AG09319 (cell line): ENCODE results near the gene MBD4.
"Not testable (repeated sequence)": the region's sequence is repeated elsewhere in the genome, so short reads cannot be mapped to it uniquely, and the experiment has no call there.

Source experiments
- DNase-seq: peaks from one replicate; pipeline ENCODE4 v3.0.0-alpha.2; 2010; ENCODE audit warnings: low read depth; ENCODE audit errors: extremely low read depth
- TF ChIP-seq, protein P1 (sequence below): IDR thresholded peaks from 2 replicates; pipeline ENCODE4 v1.5.1; 2011; ENCODE audit warnings: low read depth, mild to moderate bottlenecking, inconsistent platforms, low read length, moderate library complexity

MBD4 gene

DNA sequence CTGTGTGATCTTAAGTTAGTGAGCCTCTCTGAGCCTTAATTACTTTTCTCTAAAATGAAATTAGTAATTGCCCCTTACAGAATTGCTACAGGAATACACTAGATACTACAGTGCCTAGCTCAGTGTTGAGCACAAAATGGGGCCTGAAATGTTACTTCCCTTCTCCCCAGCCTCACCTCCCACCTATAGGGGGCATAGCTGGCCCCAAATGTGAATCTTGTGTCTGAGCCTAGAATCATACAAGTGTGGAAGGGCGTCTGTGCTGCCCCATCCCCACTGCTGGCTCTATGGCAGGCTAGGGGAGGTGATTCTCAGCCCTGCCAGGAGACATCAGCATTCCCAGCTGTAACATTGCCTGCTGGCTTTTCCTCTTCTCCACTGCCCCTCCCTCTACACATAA, 43.0 kb upstream of the MBD4 start:
- no peak for DNase-seq
- TF ChIP-seq, protein P1, sequence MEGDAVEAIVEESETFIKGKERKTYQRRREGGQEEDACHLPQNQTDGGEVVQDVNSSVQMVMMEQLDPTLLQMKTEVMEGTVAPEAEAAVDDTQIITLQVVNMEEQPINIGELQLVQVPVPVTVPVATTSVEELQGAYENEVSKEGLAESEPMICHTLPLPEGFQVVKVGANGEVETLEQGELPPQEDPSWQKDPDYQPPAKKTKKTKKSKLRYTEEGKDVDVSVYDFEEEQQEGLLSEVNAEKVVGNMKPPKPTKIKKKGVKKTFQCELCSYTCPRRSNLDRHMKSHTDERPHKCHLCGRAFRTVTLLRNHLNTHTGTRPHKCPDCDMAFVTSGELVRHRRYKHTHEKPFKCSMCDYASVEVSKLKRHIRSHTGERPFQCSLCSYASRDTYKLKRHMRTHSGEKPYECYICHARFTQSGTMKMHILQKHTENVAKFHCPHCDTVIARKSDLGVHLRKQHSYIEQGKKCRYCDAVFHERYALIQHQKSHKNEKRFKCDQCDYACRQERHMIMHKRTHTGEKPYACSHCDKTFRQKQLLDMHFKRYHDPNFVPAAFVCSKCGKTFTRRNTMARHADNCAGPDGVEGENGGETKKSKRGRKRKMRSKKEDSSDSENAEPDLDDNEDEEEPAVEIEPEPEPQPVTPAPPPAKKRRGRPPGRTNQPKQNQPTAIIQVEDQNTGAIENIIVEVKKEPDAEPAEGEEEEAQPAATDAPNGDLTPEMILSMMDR, result no peak; the same call in 1 of the 2 replicates

DNA sequence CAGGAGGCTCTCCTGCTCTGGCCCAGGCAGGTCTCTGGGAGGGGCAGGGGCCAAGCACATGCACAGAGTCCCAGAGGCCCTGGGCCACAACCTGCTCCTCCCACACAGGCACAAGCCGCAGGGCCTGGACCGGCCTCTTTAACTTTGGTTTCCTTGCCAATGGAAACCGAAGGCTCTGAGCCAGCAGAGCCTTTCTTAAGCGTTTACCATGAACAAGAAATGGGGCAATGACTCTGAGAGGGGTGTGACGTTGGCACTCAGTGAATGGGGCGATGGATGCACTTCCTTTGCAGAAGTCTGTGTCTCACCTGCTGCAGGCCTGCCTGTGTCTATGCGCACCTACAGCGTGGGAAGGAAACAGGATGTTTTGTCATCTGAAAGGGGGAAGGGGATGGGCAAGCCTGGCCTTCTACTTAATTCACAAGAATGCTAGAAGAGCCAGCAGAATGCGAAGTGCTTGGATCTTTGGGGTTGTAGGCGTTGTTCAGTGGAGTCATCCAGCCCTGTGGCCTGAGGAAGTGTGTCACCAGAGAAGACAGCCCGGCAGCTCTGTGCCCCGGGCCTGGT, 42.1 kb upstream of the MBD4 start:
- TF ChIP-seq, protein P1, result no peak
- DNase-seq, result no peak

DNA sequence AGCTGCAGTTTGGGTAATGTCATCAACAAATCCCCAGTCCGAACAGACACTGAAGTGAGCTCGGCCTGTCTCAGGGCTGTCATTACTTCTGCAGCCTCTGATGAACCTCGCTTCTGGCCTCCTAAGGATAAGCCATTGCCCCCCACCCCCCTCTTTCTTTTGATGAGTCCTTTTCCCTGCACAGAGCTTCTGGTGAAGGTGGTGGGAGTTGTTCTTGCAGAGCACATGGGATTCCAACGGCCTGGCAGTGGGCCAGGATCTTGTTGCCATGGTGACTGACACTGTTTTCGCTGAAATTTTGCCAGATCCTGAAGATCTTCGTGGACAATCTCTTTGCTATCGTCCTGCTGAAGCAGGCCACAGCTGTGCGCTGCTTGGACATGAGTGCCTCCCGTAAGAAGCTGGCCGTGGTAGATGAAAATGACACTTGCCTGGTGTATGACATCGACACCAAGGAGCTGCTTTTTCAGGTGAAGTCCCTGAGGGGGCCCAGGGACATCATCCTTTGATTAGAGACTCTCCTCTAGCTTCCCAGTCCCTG, 41.5 kb upstream of the MBD4 start:
- not testable (repeated sequence) for DNase-seq

DNA sequence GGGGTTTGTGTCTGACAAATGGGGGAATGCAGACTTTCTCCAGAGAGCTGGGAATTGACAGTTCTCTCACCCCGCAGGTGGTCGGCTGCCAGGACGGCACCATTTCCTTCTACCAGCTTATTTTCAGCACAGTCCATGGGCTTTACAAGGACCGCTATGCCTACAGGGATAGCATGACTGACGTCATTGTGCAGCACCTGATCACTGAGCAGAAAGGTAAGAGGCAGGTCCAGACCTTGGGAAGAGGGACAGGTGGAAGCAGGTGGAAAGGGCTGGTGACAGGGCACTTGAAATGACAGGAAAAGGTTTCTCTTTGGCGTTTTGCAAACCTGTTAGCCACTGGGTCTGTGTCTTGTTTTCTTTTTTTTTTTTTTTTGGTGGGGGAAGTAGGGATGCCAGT, 36.8 kb upstream of the MBD4 start:
- TF ChIP-seq, protein P1, result no peak
- DNase-seq, result no peak

DNA sequence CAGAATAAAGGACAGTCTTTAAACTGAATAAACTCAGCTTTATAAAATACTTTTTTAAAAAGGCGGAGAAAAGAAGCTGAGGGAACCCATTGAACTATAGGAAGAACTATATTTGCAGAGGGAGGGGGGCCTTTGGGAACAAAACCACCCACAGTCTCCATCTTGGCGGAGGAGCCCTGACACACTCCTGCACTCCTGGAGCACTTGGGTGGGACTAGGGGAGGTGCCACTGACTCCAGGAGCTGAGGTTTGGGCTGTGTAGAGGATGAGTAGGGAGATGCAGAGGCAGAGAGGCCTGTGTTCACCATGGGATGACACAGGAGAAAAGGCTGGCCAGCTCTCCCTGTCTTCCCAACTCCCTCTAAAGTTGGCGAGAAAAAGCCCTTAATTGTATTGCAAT, 36.1 kb upstream of the MBD4 start:
- no peak for DNase-seq
- TF ChIP-seq, protein P1, result no peak

DNA sequence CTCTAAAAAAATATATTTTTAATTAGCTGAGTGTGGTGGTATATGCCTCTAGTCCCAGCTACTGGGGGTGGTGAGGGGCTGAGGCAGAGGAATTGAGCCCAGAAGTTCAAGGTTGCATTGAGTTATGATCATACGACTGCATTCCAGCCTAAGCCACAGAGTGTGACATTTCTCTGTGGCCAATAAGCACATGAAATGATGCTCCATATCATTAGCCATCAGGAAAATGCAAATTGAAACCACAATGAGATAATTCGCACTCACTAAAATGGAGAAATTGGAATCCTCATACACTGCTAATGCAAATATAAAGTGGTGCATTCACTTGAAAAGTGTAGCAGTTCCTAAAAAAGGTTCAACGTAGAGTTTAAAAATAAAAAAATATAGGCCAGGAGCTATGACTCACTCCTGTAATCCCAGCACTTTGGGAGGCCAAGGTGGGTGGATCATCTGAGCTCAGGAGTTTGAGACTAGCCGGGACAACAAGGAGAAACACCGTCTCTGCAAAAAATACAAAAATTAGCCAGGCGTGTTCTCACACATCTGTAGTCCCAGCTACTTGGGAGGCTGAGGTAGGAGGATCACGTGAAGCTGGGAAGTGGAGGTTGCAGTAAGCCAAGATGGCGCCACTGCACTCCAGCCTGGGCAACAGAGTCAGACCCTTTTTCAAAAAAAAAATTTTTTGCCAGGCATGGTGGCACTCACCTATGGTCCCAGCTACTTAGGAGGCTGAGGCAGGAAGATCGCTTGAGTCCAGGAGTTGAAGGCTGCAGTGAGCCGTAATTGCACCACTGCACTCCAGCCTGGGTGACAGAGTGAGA, 35.4 kb upstream of the MBD4 start:
- no peak for DNase-seq
- TF ChIP-seq, protein P1, result no peak

DNA sequence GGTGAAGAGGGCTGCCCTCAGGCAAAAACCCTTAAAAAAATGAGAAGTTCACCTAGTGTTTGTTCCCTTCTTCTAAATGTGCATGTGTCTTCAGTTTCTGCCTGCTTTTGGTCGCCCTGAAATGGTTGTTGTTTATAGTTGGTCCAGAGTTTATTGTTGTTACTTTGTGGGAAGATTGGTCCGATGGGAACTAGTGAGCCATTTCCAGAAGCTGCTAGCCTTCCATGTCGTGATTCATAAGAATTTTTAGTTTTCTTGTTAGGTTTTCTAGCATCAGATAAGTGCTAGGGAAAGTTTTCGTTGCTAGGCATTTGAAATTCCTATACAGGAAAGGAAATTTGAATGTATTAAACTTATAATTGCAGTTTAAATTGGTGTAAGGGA, 34.0 kb upstream of the MBD4 start:
- TF ChIP-seq, protein P1, result no peak
- DNase-seq, result no peak
